Esophagus squamous epithelium (tissue), 4 donors: Measurements from ENCODE around the gene HEYL.

Experiments
- CTCF ChIP-seq, 6 experiments: fragments of 450-650 bp in 4 of 6; fragments of 200-600 bp in 2 of 6; sonication (generic) in 2 of 6; IDR thresholded peaks; one replicate each; pipeline ENCODE4 v1.5.1; 2016 to 2019; ENCODE audit warnings: antibody characterized with exemption in 6 of 6, mild to moderate bottlenecking in 4 of 6, moderate library complexity in 4 of 6
- POLR2A ChIP-seq, 4 donors: fragments of 450-650 bp; IDR thresholded peaks; one replicate each; pipeline ENCODE4 v1.6.1; 2017; ENCODE audit warnings: antibody characterized with exemption in 4 of 4, mild to moderate bottlenecking in 4 of 4, moderate library complexity in 3 of 4

DNA sequence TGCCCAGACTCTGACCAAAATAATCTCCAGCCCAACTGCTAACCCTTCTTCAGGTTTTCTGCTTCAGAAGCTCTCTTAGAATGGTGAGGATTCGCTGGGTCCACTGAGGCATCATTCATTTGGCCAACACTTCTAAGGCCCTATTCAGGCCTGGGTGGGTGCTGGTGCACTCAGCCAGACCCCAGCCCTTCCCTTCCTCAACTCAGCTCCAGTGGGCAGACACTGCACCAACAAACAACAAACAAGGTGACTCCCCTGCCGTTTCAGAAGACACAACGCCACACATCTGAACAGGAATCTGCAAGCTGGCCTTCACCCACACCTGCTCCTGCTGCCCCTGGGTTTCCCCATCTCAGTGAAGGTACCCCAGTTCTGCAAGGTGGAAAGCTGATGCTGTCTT lies 6.0 kb downstream of the HEYL start:
- no peak for TF ChIP-seq CTCF (IDR thresholded peaks at IDR 0.05)
- no peak for TF ChIP-seq POLR2A (IDR thresholded peaks at IDR 0.05)
